GM12873 (cell line): ENCODE results near the gene ADGRV1.

ENCODE experiments used
- CTCF ChIP-seq: IDR thresholded peaks from 2 replicates; pipeline ENCODE4 v1.5.1; 2012; ENCODE audit warnings: low read depth, mild to moderate bottlenecking, moderate library complexity, low read length, control low read depth; ENCODE audit not compliant: insufficient read depth; ENCODE audit errors: missing control alignments

Gene ADGRV1

GRCh38 chr5:90602681-90603080 lies 44.1 kb downstream of the ADGRV1 start:
- no peak for TF ChIP-seq CTCF

DNA sequence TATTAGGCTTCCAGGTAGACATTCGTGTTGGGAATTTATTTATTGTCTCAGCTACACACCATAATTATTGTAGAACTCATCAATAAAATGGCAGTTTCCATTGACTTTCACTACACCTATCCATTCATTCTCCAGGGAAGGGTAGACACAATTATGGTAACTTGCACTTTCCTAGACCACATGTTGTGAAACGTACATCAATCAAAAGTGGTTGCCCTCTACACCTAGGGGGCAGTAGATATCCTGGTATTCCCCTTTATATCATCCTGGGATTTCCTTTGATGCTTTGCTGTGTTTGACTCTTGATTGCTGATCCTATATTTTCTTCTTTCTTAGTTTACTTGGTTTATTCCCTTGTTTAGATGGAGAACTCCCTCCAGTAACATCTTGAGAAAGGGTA lies 47.9 kb downstream of the ADGRV1 start:
- TF ChIP-seq CTCF: peak; percentile 57

GRCh38 chr5:90612919-90613318 lies 54.3 kb downstream of the ADGRV1 start:
- TF ChIP-seq CTCF: no peak

- no peak for TF ChIP-seq CTCF
Observed at GRCh38 chr5:90613459-90613858, 54.9 kb downstream of the ADGRV1 start.

- no peak for TF ChIP-seq CTCF
Observed at GRCh38 chr5:90613918-90614504, 55.4 kb downstream of the ADGRV1 start.

DNA sequence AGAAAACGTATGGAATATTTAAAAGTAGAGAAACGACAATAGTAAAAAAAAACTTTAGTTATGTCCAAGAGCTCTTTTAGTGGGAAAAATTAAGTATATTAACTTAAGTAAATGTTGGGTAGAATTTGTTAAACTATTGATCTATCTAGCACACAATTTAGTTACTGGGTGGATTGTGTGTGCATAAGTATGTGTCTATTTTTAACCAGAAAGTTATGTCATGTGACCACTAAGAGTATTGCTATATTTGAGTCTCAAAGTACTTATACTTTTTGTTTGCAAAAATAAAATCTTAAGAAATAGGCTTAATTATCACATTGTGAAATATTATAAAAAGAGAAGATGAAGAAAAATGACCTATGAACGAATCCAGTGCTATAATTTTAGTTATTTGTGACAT lies 56.8 kb downstream of the ADGRV1 start:
- TF ChIP-seq CTCF: no peak

GRCh38 chr5:90618071-90618470 lies 59.5 kb downstream of the ADGRV1 start:
- no peak for TF ChIP-seq CTCF
